Bronchial smooth muscle cell (primary cell): ENCODE measurements around the gene COL21A1. TPM values are rescaled to one million over a fixed set of nuclear protein-coding genes. Genes with fewer than 3 reads are reported as not detected.

Experiments
- total RNA-seq: library from RNA; depleted of rRNA; stranded (reverse); fragments of >200 nt; gene quantifications from 2 replicates; pipeline ENCODE4 v1.2.1, GENCODE V29; 2014

The COL21A1 gene
- 5.4 and 15.5 TPM in 2 replicates for total RNA-seq

DNA sequence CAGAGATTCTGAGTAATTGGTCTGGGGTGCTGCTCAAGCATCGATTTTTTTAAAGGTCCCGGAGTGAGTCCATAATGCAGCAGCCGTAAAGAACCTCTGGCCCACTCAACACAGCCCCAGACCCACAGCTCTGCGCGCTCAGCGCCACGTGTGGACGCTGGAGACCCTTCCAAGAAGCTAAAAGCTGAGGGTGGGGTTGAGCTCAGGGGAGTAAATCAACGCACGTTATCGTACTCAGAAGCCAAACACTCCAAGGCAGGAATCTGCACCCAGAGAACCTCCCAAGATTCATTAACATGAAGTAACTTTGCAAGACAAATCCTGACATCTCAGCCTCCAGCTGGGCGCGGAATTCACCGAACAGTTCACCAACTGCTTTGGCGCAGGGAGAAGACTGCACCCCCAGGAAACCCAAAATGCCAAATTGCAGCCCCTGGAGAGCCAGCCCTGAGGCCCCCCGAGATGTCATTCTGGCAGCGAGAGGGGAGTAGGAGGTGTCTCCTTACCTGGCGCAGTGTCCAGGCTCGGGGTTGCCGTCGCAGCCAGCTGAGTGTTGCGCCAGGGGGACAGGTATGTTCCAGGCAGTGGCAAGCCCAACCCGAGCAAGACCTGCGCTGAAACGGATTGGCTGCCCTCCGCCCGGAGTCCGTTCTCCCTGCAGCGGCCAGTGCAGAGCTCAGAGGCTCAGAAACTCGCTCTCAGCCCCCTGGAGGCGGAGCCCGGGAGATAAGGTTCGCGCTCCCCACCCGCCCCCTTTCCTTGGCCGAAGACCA lies at the start of gene COL21A1:
Gene COL21A1, minus strand, starts transcription at position 700 of the 773 bp plus-strand sequence. CDS start 64,962 bp downstream, outside the sequence.

